Renal cortex interstitium (tissue), 15 donors: ENCODE data around the gene PELI3. TPM values are rescaled to one million over a fixed set of nuclear protein-coding genes. Genes with fewer than 3 reads are reported as not detected.
A peak's percentile ranks its signal among the peaks of the same experiment; 100 is the strongest.
"Not testable (repeated sequence)": the region's sequence is repeated elsewhere in the genome, so short reads cannot be mapped to it uniquely, and the experiment has no call there.

Experiments
- DNase-seq, 11 donors: peaks; one replicate each; pipeline ENCODE4 v3.0.0-alpha.2; 2013; ENCODE audit warnings: low read depth in 9 of 11, low spot score in 4 of 11; ENCODE audit errors: extremely low read depth in 1 of 11
- long read RNA-seq, 16 experiments: transcript quantifications; one replicate each; lab custom pipeline, GENCODE V29; 2026
- polyA plus RNA-seq, 3 donors: library from polyadenylated mRNA; unstranded; fragments of 120-200 nt; gene quantifications; one replicate each; pipeline ENCODE4 v1.2.1, GENCODE V29; 2013; ENCODE audit not compliant: insufficient read length in 3 of 3

Gene PELI3, protein sequence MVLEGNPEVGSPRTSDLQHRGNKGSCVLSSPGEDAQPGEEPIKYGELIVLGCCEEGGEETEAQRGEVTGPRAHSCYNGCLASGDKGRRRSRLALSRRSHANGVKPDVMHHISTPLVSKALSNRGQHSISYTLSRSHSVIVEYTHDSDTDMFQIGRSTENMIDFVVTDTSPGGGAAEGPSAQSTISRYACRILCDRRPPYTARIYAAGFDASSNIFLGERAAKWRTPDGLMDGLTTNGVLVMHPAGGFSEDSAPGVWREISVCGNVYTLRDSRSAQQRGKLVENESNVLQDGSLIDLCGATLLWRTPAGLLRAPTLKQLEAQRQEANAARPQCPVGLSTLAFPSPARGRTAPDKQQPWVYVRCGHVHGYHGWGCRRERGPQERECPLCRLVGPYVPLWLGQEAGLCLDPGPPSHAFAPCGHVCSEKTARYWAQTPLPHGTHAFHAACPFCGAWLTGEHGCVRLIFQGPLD
- polyA plus RNA-seq: 1 to 10 TPM; 4.1 to 6.3 (median 5.9) TPM
- long read RNA-seq, donor 1, partial matches to known transcripts: 0 of 1 reads
- long read RNA-seq, donor 1, other reads (novel, unspliced or antisense): 0 of 1 reads
- long read RNA-seq, donor 2, partial matches to known transcripts: 0 of 2 reads
- long read RNA-seq, donor 2, other reads (novel, unspliced or antisense): 0 of 2 reads
- long read RNA-seq, donor 3, partial matches to known transcripts: 0 of 3 reads
- long read RNA-seq, donor 3, other reads (novel, unspliced or antisense): 0 of 3 reads
- long read RNA-seq, donor 4: 0 reads
- long read RNA-seq, donor 5: 0 reads
- long read RNA-seq, donor 6, partial matches to known transcripts: 0 of 3 reads
- long read RNA-seq, donor 6, other reads (novel, unspliced or antisense): 0 of 3 reads
- long read RNA-seq, donor 7, partial matches to known transcripts: 0 of 1 reads
- long read RNA-seq, donor 7, other reads (novel, unspliced or antisense): 0 of 1 reads
- long read RNA-seq, donor 8, partial matches to known transcripts: 9 of 9 reads
- long read RNA-seq, donor 8, other reads (novel, unspliced or antisense): 0 of 9 reads
- long read RNA-seq, donor 9, partial matches to known transcripts: 0 of 2 reads
- long read RNA-seq, donor 9, other reads (novel, unspliced or antisense): 0 of 2 reads
- long read RNA-seq, donor 10, partial matches to known transcripts: 0 of 2 reads
- long read RNA-seq, donor 10, other reads (novel, unspliced or antisense): 0 of 2 reads
- long read RNA-seq, donor 11: 0 reads
- long read RNA-seq, donor 12, partial matches to known transcripts: 0 of 1 reads
- long read RNA-seq, donor 12, other reads (novel, unspliced or antisense): 0 of 1 reads
- long read RNA-seq, donor 13: 0 reads
- long read RNA-seq, donor 14: 0 reads
- long read RNA-seq, donor 15: 0 reads
- long read RNA-seq, donor 16, partial matches to known transcripts: 0 of 2 reads
- long read RNA-seq, donor 16, other reads (novel, unspliced or antisense): 0 of 2 reads

DNA sequence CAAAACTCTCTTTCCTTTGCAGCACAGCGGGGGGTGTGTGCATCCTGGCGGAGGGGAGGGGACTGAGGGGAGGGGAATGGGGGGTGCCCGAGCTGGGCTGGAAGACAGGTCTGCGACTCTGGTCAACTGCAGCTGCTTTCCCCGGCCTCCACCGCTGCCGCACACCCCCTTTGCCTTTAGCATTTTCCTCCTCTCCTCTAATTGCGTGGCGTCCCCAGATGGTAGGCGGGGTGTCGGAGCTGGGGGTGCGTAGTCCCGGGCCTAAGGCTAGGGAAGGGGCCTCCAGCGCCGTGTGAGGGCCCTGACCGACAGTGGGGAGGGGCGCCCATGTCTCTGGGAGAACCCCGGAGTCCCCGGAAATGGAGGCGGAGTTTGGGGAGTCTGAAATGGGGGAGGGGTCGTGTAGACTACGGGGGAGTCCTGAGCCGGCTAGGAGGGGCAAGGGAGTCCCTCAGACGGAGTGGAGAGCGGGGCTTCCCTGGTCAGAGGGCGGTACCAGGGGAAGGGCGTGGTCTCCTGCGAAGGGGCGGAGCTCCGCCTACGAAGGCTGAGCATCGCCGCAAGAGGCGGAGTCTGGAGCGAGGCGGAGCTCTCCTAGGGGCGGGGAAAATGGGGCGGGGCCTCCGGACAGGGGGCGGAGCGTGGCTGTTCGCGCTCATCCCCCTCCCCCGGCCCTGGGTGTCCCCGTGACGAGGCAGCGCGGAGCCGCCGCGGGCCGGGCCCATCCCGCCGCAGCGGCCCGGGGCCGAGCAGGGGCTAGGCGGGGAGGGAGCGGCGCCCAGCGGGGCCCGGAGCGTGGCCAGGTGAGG, at the start of gene PELI3:
Gene PELI3, plus strand, starts transcription at position 681 of the 809 bp plus-strand sequence. CDS start 1,224 bp downstream, outside the sequence.
- peak; percentile 81 to 91 (median 89) for DNase-seq

DNA sequence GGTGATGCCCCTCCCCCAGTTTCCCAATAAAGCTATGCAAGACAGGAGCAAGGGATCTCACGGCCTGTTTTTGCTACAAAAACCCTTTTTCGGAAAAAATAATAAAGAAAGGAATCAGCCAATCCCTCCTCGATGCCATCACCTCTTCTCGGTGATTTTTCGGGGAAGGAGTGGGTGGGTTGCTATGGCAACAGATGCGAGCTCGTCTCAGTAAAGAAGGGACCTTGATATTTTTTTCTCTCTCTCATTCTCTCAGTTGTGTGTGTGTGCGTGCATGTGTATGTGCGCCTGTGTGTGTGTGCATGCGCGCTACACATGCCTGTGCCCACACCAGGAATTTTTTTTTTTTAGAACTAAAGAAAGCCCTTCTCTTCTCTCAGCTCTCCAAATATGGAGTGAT, 49.7 kb upstream of the PELI3 start:
- DNase-seq: no peak

DNA sequence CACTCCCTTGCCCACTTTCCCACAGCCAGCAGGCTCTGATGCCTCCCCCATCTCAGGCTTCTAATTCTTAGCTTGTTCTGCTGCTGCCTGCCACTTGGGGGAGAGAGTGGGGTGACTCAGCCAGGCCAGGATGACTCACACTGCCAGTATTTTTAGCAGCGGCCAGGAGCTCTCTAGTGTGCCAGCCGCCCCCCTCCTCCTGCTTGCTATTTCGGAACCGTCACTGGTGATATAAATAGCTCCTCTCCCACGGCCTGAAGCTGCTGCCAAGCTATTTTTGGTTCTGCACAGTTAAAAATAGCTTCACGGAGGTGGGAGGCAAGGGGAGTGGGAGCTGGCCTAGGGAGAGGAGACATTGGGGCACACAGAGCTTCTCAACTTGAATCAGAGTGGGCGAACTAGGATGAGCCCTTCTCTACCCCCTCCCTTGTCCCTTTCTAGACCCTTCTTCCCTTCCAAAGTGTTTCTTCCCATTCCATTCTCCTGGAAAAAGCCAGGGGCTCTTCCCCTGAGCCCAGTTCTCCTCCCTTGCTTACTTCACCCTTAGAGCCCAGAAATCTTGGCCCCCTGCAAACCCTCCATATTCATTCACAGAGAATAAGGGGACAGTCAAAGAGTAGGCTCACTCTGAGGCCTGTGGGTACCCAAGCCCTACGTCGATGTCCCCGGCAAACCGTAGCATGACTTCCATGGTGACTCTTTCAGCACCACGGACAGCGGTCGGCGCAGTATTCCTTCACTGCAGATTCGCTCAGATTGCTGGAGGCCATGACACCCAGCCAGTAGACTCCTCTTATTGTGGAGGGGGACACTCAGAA, 48.3 kb upstream of the PELI3 start:
- peak in 10 of 11 donors; percentile 35 to 81 (median 72) for DNase-seq

DNA sequence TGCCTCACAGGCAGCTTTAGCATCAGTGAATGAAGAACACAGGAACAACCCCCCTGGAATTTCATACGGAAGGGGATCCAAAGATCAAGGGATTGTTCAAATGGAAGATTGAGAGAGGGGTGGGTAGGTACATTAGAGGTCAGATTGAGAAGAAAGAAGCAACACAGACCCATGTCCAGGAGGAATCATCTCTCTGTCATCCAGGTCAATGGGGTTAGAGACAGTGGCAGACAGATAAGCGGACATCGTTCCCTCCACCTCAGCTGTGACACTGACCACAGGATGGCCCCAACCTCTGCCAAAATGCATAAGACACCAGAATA, 47.8 kb upstream of the PELI3 start:
- no peak for DNase-seq

DNA sequence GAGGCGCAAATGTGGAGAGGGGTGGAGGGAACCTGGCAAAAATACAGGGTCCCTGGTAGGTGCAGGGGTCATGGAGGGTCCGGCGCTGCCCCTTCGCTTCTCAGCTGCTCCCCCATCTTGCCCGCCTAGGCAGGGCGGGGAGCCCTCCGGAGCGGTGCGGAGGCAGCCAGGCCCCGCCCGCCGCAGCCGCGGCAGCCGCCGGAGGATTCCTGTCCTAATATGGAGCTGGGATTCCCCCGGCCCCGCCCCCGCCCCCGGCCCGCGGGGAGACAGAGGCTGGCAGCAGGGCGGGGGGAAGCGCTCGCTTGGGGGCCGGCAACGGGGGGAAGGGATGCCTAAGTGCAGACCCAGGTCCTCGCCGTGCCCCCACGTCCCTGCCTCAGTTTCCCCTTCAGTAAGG, 46.9 kb upstream of the PELI3 start:
- no peak for DNase-seq

DNA sequence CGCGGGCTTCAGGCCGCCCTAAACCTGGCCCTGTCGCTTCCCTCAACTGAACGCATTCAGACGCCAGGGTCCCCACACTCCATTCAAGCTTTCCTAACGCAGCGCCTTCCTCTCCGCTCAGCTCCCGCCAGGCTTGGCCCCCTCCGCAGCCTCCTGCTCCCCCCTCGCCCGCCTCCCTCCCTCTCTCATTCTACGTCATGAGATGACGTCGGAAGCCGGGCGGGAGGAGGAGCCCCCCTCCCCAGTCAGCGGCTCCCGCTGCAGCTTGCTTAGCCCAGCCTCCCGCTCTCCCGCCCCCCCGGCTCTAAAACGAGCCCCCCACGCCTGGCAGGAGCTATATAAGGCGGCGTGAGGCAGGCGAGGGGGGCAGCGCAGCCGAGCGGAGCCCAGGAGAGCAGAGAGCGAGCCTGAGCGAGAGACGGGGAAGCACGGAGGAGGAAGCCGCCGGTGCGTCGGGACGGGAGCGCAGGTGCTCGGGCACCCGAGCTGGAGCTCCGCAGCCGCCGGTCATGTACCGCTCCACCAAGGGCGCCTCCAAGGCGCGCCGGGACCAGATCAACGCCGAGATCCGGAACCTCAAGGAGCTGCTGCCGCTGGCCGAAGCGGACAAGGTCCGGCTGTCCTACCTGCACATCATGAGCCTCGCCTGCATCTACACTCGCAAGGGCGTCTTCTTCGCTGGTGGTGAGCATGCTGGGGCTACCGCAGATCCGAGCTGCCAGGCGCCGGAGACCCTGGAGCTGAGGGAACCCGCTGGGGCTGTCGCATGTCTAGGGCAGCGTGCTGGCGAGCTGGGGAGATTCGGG, 45.8 kb upstream of the PELI3 start, which contains the start of gene NPAS4:
Gene NPAS4, plus strand, starts transcription at position 365 of the 806 bp plus-strand sequence. Its CDS starts 145 bp downstream, at position 510.
- no peak for DNase-seq

DNA sequence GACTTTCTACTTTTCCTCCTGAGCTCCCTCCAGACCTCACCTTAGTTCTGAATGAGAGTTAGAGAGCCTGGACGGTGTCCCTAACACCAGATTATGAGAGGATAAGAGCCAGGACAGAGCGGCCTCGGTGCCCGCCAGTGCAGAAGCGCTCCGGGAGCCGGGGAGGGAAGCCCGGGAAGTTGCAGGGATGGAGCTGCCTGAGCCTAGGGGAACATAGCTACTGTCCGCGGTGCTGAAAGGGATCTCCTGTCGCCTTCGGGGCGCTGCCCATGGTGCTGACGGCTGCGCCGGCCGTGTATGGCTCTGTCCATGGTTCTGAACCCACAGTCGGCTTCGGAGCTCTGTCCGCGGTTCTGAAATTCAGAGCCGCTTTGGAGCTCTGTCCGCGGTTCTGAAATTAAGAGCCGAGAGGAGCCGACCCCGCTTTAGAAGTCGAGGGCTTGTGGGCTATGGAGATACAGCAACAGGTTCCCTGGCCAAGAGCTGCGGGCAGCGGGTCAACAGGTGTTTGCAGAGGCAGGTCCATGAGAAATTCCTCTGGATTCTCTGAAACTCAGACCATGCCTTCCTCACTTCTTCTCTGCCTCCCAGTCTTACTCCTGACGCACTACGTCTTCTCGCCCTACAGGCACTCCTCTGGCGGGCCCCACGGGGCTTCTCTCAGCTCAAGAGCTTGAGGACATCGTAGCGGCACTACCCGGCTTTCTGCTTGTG, 45.1 kb upstream of the PELI3 start:
- DNase-seq: peak; percentile 82 to 94 (median 89)

DNA sequence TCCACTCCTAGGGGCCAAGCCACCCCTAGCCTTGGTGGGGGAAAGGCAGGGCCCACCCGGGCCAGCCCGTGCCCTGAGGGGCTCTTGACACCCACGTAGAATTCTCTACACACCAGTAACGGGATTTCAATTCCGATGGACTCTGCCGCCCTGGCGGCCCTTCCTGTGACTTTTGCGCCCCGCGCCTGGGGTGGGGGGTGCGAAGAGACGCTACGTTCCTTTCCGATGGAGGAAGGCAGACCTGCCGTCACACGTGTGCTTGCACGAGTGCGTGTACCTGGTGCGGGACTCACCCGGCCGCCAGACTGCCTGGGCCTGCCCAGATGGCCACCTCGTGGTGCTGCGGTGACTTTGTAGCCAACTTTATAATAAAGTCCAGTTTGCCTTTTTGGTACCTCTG, 40.4 kb upstream of the PELI3 start:
- no peak for DNase-seq

DNA sequence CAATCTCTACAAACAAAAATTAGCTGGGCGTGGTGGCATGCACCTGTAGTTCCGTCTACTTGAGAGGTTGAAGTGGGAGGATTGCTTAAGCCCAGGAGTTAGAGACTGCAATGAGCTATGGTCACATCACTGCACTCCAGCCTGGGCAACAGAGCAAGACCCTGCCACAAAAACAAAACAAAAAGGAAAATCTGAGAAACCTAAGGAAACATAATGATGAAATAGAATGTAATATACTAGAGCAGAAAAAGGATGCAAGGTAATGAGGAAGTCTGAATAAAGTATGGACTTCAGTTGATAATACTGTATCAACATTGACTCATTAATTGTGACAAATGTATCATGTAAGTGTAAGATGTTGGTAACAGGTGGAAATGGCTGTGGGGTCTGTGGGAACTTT, 37.8 kb upstream of the PELI3 start:
- DNase-seq: no peak

DNA sequence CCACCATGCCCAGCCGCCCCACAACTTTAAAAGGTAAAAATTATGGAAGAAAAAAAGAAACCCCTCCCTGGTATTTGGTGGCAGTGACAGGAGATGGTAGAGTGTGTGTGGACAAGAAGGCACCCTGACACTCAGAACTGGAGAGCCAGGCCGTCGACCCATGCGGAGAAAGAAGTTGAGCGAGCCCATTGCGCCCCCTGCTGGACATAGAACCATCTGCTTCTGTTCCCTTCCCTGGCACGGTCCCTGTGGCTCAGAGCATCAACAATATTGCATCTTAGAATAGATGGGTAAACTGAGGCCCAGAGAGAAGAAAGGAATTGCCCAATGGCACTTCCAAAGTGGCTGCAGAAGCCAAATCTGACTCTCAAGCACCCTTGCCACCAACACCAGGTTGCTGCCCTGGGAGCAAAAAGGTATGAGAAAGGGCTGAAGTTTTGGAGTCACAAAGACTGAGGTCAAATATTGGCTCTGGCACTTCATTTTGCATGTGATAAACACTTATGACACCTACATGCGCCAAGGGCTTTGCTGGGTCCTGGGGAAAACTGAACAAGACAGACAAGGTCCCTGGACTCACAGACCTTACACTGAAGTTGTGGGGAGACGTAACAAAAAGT, 36.6 kb upstream of the PELI3 start:
- DNase-seq: peak in 5 of 11 donors; percentile 21 to 48 (median 40)

DNA sequence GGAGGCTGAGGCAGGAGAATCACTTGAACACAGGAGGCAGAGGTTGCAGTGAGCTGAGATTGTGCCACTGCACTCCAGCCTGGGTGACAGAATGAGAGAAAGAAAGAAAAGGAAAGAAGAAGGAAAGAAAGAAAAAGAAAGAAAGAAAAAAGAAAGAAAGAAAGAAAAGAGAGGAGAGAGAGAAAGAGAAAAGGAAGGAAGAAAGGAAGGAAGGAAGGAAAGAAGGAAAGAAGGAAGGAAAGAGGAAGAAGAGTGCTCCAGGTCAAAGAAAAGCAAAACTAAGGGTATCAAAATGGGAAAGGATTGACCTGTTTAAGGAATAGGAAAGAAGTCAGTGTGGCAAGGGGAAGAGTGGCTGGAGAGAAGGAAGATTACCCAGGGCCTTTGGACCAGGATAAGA, 35.4 kb upstream of the PELI3 start:
- DNase-seq: not testable (repeated sequence)

DNA sequence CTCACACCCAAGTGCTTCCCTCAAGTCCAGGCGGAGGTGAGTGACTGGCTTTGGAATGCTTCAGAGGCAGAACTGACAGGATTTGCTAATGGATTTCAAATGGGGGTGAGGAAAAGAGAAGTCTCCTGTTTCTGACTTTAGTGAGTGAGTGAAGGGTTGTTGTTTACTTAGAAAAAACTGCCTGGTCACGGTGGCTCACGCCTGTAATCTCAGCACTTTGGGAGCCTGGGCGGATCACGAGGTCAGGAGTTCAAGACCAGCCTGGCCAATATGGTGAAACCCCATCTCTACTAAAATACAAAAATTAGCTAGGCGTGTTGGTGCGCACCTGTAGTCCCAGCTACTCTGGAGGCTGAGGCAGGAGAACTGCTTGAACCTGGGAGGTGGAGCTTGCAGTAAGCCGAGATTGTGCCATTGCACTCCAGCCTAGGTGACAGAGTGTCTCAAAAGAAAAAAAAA, 34.8 kb upstream of the PELI3 start:
- DNase-seq: not testable (repeated sequence)

DNA sequence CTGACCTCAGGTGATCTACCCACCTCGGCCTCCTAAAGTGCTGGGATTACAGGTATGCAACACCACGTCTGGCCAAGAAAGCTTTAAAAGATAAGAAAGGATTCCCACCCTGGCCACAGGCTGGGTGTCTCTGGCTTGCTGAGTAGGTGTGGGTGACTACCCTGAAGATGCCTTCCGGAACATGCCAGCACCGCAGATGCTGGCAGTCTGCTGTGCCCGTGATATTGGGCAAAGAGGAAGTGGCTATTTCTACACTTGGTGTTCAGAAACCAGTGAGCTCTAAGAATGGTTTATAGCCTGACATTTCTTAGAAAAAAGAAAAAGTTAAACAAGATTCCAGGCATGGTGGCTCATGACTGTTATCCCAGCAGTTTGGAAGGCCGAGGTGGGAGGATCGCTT, 34.1 kb upstream of the PELI3 start:
- no peak for DNase-seq

DNA sequence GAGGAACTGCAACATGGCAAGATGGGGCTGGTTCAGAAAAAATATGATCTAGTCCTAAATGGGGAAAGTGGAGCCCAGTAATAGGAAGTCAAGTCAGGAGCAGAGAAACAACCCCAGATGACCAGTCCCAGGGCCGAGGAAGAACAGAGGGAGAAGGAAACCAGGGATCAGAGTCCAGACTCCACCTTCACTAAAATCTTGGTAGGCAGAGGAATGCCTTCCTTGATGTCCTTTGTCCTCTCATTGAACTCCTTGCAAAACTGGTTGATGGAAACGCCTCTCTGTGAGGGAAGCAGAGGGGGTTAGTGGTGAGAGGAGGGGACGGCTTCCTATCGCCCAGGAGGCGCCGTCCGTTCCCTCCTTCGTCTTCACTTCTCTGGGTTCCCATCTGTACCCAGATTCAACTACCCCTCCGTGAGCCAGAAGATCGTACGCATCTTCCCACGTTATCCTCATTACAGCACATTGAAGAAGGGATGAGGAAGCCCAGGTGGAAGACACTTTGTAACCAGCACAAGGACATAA, 28.7 kb upstream of the PELI3 start:
- DNase-seq: peak in 1 of 11 donors; percentile 3
